Superior temporal gyrus (tissue), 1 donor: Measurements from ENCODE around the gene PHF5A.

Experiments
- DNase-seq: peaks from one replicate; pipeline ENCODE4 v3.0.0-alpha.2; 2016; ENCODE audit errors: extremely low spot score

PHF5A gene

GRCh38 chr22:41468381-41469217 lies at the start of gene PHF5A, which contains the start of gene ACO2:
TSS of gene PHF5A (minus strand) at chr22:41468692. CDS start at chr22:41468653, 39 bp downstream.
TSS of gene ACO2 (plus strand) at chr22:41469117. CDS start at chr22:41469147, 30 bp downstream.
- peak; percentile 100 for DNase-seq

- no peak for DNase-seq
These were observed 49.5 kb upstream of the PHF5A start for GRCh38 chr22:41518048-41518347.

- peak; percentile 96 for DNase-seq
These were observed 48.9 kb upstream of the PHF5A start for GRCh38 chr22:41517172-41518047.

GRCh38 chr22:41516462-41516861 lies 48.0 kb upstream of the PHF5A start:
- no peak for DNase-seq

- peak; percentile 87 for DNase-seq
These were observed 44.9 kb upstream of the PHF5A start for GRCh38 chr22:41513391-41513790.

- DNase-seq, result no peak
These were observed 44.1 kb upstream of the PHF5A start for GRCh38 chr22:41512421-41513194.

GRCh38 chr22:41511521-41511968 lies 43.1 kb upstream of the PHF5A start:
- DNase-seq, result no peak

GRCh38 chr22:41508770-41509170 lies 40.3 kb upstream of the PHF5A start:
- peak; percentile 81 for DNase-seq

- no peak for DNase-seq
These were observed 39.0 kb upstream of the PHF5A start for GRCh38 chr22:41507330-41508063.

- no peak for DNase-seq
These were observed 37.2 kb upstream of the PHF5A start for GRCh38 chr22:41505511-41506220.

GRCh38 chr22:41504816-41505215 lies 36.3 kb upstream of the PHF5A start:
- no peak for DNase-seq

GRCh38 chr22:41504397-41504796 lies 35.9 kb upstream of the PHF5A start:
- peak; percentile 66 for DNase-seq

GRCh38 chr22:41501209-41501608 lies 32.7 kb upstream of the PHF5A start:
- DNase-seq, result peak; percentile 63

- DNase-seq, result no peak
These were observed 31.8 kb upstream of the PHF5A start for GRCh38 chr22:41500303-41500702.

GRCh38 chr22:41499624-41500280 lies 31.3 kb upstream of the PHF5A start:
- no peak for DNase-seq

GRCh38 chr22:41498303-41498835 lies 29.9 kb upstream of the PHF5A start:
- DNase-seq, result no peak

- no peak for DNase-seq
These were observed 23.0 kb upstream of the PHF5A start for GRCh38 chr22:41491374-41492100.

- no peak for DNase-seq
These were observed 20.3 kb upstream of the PHF5A start for GRCh38 chr22:41488596-41489385.
